CD14-positive monocyte (primary cell): Measurements from ENCODE around the gene ITGB1BP1. TPM values are rescaled to one million over a fixed set of nuclear protein-coding genes. Genes with fewer than 3 reads are reported as not detected.

Source experiments
- DNase-seq, 3 donors: peaks; one replicate each; pipeline ENCODE4 v3.0.0-alpha.2; 2011 to 2022
- H2AFZ ChIP-seq: 2 replicates; pipeline ENCODE4 v1.6.0; 2012; ENCODE audit warnings: mild to moderate bottlenecking, low read depth, low read length, inconsistent platforms; ENCODE audit not compliant: insufficient read depth, poor library complexity, severe bottlenecking
- H3K27ac ChIP-seq, 2 donors: 1 replicate in 1 of 2; 2 replicates in 1 of 2; pipeline ENCODE4 v1.5.1; 2012 to 2013; ENCODE audit warnings: low read length in 2 of 2, control low read depth in 1 of 2, inconsistent platforms in 1 of 2, low read depth in 1 of 2, mild to moderate bottlenecking in 1 of 2
- H3K27me3 ChIP-seq, 2 donors: one replicate each; pipeline versions ENCODE4 v1.6.0 to v1.6.1; 2011 to 2013; ENCODE audit warnings: low read length in 2 of 2; ENCODE audit not compliant: control insufficient read depth in 2 of 2, insufficient read depth in 2 of 2
- H3K36me3 ChIP-seq, 2 donors: replicated peaks in 1 of 2; 1 replicate in 1 of 2; 2 replicates in 1 of 2; pipeline versions ENCODE4 v1.5.1 to v1.6.1; 2012 to 2013; ENCODE audit warnings: low read length in 2 of 2, control low read depth in 1 of 2, inconsistent platforms in 1 of 2, mild to moderate bottlenecking in 1 of 2; ENCODE audit not compliant: insufficient read depth in 2 of 2, control insufficient read depth in 1 of 2
- H3K4me1 ChIP-seq, 2 donors: 1 replicate in 1 of 2; 2 replicates in 1 of 2; pipeline versions ENCODE4 v1.5.1 to v1.6.1; 2012 to 2013; ENCODE audit warnings: low read length in 2 of 2, control low read depth in 1 of 2, inconsistent platforms in 1 of 2, mild to moderate bottlenecking in 1 of 2, moderate library complexity in 1 of 2; ENCODE audit not compliant: insufficient read depth in 2 of 2, control insufficient read depth in 1 of 2
- H3K4me2 ChIP-seq: replicated peaks from 2 replicates; pipeline ENCODE3; 2012; ENCODE audit warnings: low read length, moderate library complexity, mild to moderate bottlenecking; ENCODE audit not compliant: poor library complexity, severe bottlenecking; ENCODE audit errors: extremely low read depth
- H3K4me3 ChIP-seq, 3 experiments: fragments of 200-600 bp in 1 of 3; sonication (generic) in 1 of 3; replicated peaks in 1 of 3; 1 replicate in 2 of 3; 2 replicates in 1 of 3; pipeline ENCODE4 v1.5.1; 2011 to 2013; ENCODE audit warnings: low read length in 3 of 3, mild to moderate bottlenecking in 3 of 3, control low read depth in 2 of 3, low read depth in 2 of 3, inconsistent platforms in 1 of 3, moderate library complexity in 1 of 3
- H3K79me2 ChIP-seq: 2 replicates; pipeline ENCODE4 v1.6.0; 2012; ENCODE audit warnings: mild to moderate bottlenecking, control low read depth, inconsistent platforms, low read length, moderate library complexity; ENCODE audit not compliant: insufficient read depth
- H3K9ac ChIP-seq: 2 replicates; pipeline ENCODE4 v1.6.0; 2017; ENCODE audit warnings: low read length, mild to moderate bottlenecking; ENCODE audit not compliant: insufficient read depth, poor library complexity, severe bottlenecking
- H3K9me3 ChIP-seq, 2 donors: replicated peaks in 1 of 2; 1 replicate in 1 of 2; 2 replicates in 1 of 2; pipeline versions ENCODE4 v1.5.1 to v1.6.1; 2012 to 2013; ENCODE audit warnings: low read length in 2 of 2, control low read depth in 1 of 2; ENCODE audit not compliant: control insufficient read depth in 1 of 2, insufficient read depth in 1 of 2
- H4K20me1 ChIP-seq: 2 replicates; pipeline ENCODE4 v1.6.0; 2012; ENCODE audit warnings: mild to moderate bottlenecking, low read length, control low read depth, moderate library complexity; ENCODE audit not compliant: insufficient read depth
- H3K27ac Mint-ChIP-seq, 7 donors: one replicate each; pipeline ENCODE4 v1.8.0; 2020; ENCODE audit warnings: mild to moderate bottlenecking in 7 of 7, mixed read lengths in 7 of 7, moderate library complexity in 6 of 7, inconsistent platforms in 2 of 7
- H3K27me3 Mint-ChIP-seq, 3 donors: one replicate each; pipeline ENCODE4 v1.8.0; 2021 to 2022; ENCODE audit warnings: low read depth in 3 of 3, mild to moderate bottlenecking in 3 of 3, mixed read lengths in 3 of 3, moderate library complexity in 3 of 3, inconsistent platforms in 1 of 3
- H3K36me3 Mint-ChIP-seq, 2 donors: one replicate each; pipeline ENCODE4 v1.8.0; 2020; ENCODE audit warnings: mixed read lengths in 2 of 2, inconsistent platforms in 1 of 2, mild to moderate bottlenecking in 1 of 2
- H3K4me1 Mint-ChIP-seq: one replicate; pipeline ENCODE4 v1.8.0; 2020; ENCODE audit warnings: mild to moderate bottlenecking, mixed read lengths
- H3K4me3 Mint-ChIP-seq, 2 donors: one replicate each; pipeline ENCODE4 v1.8.0; 2020; ENCODE audit warnings: mild to moderate bottlenecking in 2 of 2, mixed read lengths in 2 of 2, moderate library complexity in 1 of 2
- H3K9me3 Mint-ChIP-seq, 7 donors: one replicate each; pipeline ENCODE4 v1.8.0; 2020 to 2022; ENCODE audit warnings: mixed read lengths in 7 of 7, mild to moderate bottlenecking in 6 of 7, moderate library complexity in 6 of 7, inconsistent platforms in 2 of 7
- WGBS: methylation state at CpG from one replicate; pipeline ENCODE4 v1.1.5; 2013; ENCODE audit warnings: missing lambda C conversion rate; ENCODE audit not compliant: insufficient coverage; 5-methylcytosine and 5-hydroxymethylcytosine counted together
- intact Hi-C, 2 donors: fragments of 100-400 bp; cut with micrococcal nuclease; formaldehyde crosslinking; loops; one replicate each; pipeline versions ENCODE4 v1.15.0 to v1.15.1; 2023
- polyA plus RNA-seq, 3 donors: library from polyadenylated mRNA; depleted of rRNA in 1 of 3; unstranded in 2 of 3; stranded (reverse) in 1 of 3; fragments of 300-500 nt in 2 of 3; fragments of >200 nt in 1 of 3; fragmentation: Illumina TruSeq in 2 of 3; gene quantifications; 1 replicate in 2 of 3; 2 replicates in 1 of 3; pipeline ENCODE4 v1.2.3, GENCODE V29; 2012 to 2021
- TF ChIP-seq, protein P1 (sequence below): fragments of 200-600 bp; IDR thresholded peaks from one replicate; pipeline ENCODE4 v1.8.0; 2022; ENCODE audit warnings: antibody characterized with exemption, mild to moderate bottlenecking

The ITGB1BP1 gene
- polyA plus RNA-seq, 3 donors, result 38.5 to 125 (median 116) TPM

DNA sequence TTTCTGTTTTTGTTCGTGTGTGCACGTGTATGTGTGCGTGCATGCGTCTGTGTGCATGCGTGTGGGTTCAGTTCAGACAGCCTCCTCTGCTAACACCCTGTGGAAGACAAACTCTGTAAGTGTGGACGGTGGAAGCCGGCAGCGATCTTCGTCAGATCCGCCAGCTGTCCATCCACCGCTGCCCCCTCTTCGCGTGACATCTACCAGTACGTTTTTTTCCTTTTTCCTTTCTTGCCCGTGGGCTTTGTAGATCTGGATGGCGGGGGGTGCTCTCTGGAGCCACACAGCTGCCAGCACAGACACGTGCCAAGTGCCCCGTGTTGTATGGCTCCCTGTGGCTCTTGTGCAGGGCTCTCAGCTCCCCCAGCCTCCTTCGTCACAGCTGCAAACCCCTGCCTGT lies 32.3 kb downstream of the ITGB1BP1 start:
- Histone ChIP-seq H3K9me3 (no peaks in the 10 kb centered on the region), H3K79me2 (no peaks in the 10 kb centered on the region), H3K27me3 (no peaks in the 10 kb centered on the region), H3K36me3 (no peaks in the 10 kb centered on the region), H3K4me3 (no peak overlapping the region), H3K9ac (no peak overlapping the region), H3K4me2 (no peak overlapping the region), H3K27ac (no peak overlapping the region), H2AFZ (no peak overlapping the region), H4K20me1 (no peaks in the 10 kb centered on the region), H3K4me1 (no peaks in the 10 kb centered on the region)
- H3K36me3 Mint-ChIP-seq, result peaks cover 2 to 8% of the 10 kb centered on the region in 2 donors
- intact Hi-C loops, result no loop called here
- H3K27ac Mint-ChIP-seq, result no peak overlapping the region
- DNase-seq, result no peak
- H3K27me3 Mint-ChIP-seq, result peaks cover 1 to 3% (median 2%) of the 10 kb centered on the region in 3 donors
- H3K9me3 Mint-ChIP-seq, result peaks cover 0 to 12% (median 3%) of the 10 kb centered on the region in 7 donors
- H3K4me3 Mint-ChIP-seq, result no peak overlapping the region
- TF ChIP-seq, protein P1, sequence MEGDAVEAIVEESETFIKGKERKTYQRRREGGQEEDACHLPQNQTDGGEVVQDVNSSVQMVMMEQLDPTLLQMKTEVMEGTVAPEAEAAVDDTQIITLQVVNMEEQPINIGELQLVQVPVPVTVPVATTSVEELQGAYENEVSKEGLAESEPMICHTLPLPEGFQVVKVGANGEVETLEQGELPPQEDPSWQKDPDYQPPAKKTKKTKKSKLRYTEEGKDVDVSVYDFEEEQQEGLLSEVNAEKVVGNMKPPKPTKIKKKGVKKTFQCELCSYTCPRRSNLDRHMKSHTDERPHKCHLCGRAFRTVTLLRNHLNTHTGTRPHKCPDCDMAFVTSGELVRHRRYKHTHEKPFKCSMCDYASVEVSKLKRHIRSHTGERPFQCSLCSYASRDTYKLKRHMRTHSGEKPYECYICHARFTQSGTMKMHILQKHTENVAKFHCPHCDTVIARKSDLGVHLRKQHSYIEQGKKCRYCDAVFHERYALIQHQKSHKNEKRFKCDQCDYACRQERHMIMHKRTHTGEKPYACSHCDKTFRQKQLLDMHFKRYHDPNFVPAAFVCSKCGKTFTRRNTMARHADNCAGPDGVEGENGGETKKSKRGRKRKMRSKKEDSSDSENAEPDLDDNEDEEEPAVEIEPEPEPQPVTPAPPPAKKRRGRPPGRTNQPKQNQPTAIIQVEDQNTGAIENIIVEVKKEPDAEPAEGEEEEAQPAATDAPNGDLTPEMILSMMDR, result no peak
- H3K4me1 Mint-ChIP-seq, result no peaks in the 10 kb centered on the region
- WGBS, result 98% methylated on average over 18 of the region's 19 CpGs

DNA sequence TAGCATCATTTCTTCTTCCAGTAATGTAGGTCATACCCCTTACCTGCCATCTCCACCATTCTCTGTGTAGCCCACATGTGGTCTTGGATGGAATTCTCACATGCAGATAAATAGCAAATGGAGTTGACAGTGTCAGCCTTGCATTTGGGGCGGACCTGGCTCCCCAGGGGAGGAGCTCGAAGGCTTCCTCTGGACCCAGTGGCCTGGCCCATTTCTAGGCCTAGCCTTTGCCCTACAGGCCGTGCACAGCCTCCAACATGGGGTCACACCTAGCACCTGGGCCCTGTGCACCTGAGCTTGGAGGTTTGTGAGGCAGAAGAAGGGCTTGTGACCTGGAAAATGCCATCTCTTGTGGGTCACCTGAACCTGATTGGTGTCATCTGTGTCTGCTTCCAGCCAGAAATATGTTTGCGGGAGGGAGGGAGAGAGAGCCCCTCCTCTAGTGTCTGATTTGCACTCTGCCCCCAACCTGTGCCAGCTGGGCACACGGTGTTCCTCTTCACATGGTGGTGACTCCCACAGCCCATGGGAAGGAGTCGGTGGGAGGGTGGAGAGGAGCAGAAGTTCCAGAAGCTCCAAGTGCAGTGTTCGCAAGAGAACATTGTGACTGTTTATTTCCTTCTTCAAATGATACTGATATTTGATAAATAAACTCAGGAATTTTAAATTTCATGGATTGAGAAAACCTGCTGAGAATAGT lies 33.0 kb downstream of the ITGB1BP1 start:
- H3K4me1 Mint-ChIP-seq, result no peaks in the 10 kb centered on the region
- H3K36me3 Mint-ChIP-seq, result peaks cover 2 to 10% of the 10 kb centered on the region in 2 donors
- H3K4me3 Mint-ChIP-seq, result no peak overlapping the region
- no peak overlapping the region for H3K27ac Mint-ChIP-seq
- Histone ChIP-seq H3K9me3 (no peaks in the 10 kb centered on the region), H2AFZ (no peak overlapping the region), H3K36me3 (no peaks in the 10 kb centered on the region), H3K4me2 (no peak overlapping the region), H3K79me2 (no peaks in the 10 kb centered on the region), H3K27me3 (no peaks in the 10 kb centered on the region), H3K9ac (no peak overlapping the region), H4K20me1 (no peaks in the 10 kb centered on the region), H3K27ac (no peak overlapping the region), H3K4me3 (no peak overlapping the region), H3K4me1 (no peaks in the 10 kb centered on the region)
- peaks cover 1 to 3% (median 2%) of the 10 kb centered on the region in 3 donors for H3K27me3 Mint-ChIP-seq
- H3K9me3 Mint-ChIP-seq, result peaks cover 0 to 12% (median 3%) of the 10 kb centered on the region in 7 donors
- WGBS, result 90% methylated on average over 3 of the region's 7 CpGs
- TF ChIP-seq, protein P1, result no peak
- intact Hi-C loops, result no loop called here
- no peak for DNase-seq
